DOHH2 (cell line): ENCODE measurements around the gene MACROD2.

ENCODE experiments used
- H3F3A ChIP-seq: fragments of 200-600 bp; sonication (generic), shearing (Covaris generic); 2 replicates; pipeline ENCODE4 v1.6.0; 2016; ENCODE audit warnings: antibody characterized with exemption, mild to moderate bottlenecking; ENCODE audit not compliant: control insufficient read depth, insufficient read depth
- H3K27ac ChIP-seq: fragments of 200-600 bp; sonication (generic); 2 replicates; pipeline ENCODE4 v1.5.1; 2014; ENCODE audit warnings: low read depth, mild to moderate bottlenecking, low read length, moderate library complexity
- H3K27me3 ChIP-seq: fragments of 200-600 bp; sonication (generic); 2 replicates; pipeline ENCODE4 v1.6.1; 2014; ENCODE audit warnings: mild to moderate bottlenecking, low read length, mixed read lengths; ENCODE audit not compliant: control insufficient read depth
- H3K36me3 ChIP-seq: fragments of 200-600 bp; sonication (generic); 2 replicates; pipeline ENCODE4 v1.6.1; 2014; ENCODE audit warnings: mild to moderate bottlenecking, low read length, moderate library complexity, mixed read lengths; ENCODE audit not compliant: control insufficient read depth
- H3K4me1 ChIP-seq: fragments of 200-600 bp; sonication (generic); 2 replicates; pipeline ENCODE4 v1.6.1; 2014; ENCODE audit warnings: mild to moderate bottlenecking, low read length, mixed read lengths; ENCODE audit not compliant: control insufficient read depth
- H3K4me2 ChIP-seq: fragments of 200-600 bp; sonication (generic); 2 replicates; pipeline ENCODE4 v1.6.0; 2014; ENCODE audit warnings: mild to moderate bottlenecking, low read length, moderate library complexity
- H3K4me3 ChIP-seq: fragments of 200-600 bp; sonication (generic); 2 replicates; pipeline ENCODE4 v1.5.1; 2014; ENCODE audit warnings: mild to moderate bottlenecking, low read length, mixed read lengths
- H3K79me2 ChIP-seq: fragments of 200-600 bp; sonication (generic); 2 replicates; pipeline ENCODE4 v1.6.1; 2014; ENCODE audit warnings: mild to moderate bottlenecking, low read length, mixed read lengths; ENCODE audit not compliant: control insufficient read depth
- H3K9me2 ChIP-seq: fragments of 200-600 bp; sonication (generic); replicated peaks from 2 replicates; pipeline ENCODE4 v1.6.1; 2014; ENCODE audit warnings: mild to moderate bottlenecking, low read length, mixed read lengths; ENCODE audit not compliant: control insufficient read depth
- H3K9me3 ChIP-seq: fragments of 200-600 bp; sonication (generic); 2 replicates; pipeline ENCODE4 v1.6.1; 2014; ENCODE audit warnings: antibody characterized with exemption, low read length, mixed read lengths; ENCODE audit not compliant: control insufficient read depth, insufficient read depth
- H4K20me1 ChIP-seq: fragments of 200-600 bp; sonication (generic); 2 replicates; pipeline ENCODE4 v1.6.0; 2014; ENCODE audit warnings: low read depth, mild to moderate bottlenecking, antibody characterized with exemption, low read length, moderate library complexity; ENCODE audit not compliant: control insufficient read depth, insufficient read depth
- EZH2phosphoT487 ChIP-seq: fragments of 200-600 bp; sonication (generic); IDR thresholded peaks from 2 replicates; pipeline ENCODE4 v1.6.1; 2017; ENCODE audit warnings: borderline replicate concordance, mild to moderate bottlenecking, antibody characterized with exemption, low read length, moderate library complexity, mixed read lengths
- TF ChIP-seq, protein P1 (sequence below): fragments of 200-600 bp; sonication (generic); IDR thresholded peaks from one replicate; pipeline ENCODE4 v1.5.1; 2014; ENCODE audit warnings: antibody characterized with exemption, mild to moderate bottlenecking, low read depth, low read length; ENCODE audit not compliant: poor library complexity, severe bottlenecking

Gene MACROD2

DNA sequence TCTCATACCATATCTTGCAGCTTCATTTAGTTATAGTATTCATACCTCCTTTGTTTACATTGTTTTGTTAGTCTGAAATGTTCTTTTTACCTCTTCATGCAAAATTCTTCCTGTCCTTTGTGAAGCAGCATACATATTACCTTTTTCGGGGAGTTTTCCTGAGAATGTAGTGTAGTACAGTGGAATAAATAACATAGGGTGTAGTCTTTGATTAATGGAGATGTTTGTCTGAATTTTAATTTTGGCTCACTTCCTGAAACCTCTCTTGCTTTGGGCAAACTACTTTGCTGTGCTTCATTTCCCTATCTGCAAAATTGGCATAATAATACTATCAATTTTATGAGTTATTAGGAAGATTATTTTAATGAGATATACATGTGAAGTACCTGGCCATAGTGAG is 5.6 kb downstream of the MACROD2 start:
- Histone ChIP-seq H3K27ac (no peak overlapping the region), H4K20me1 (no peaks in the 10 kb centered on the region), H3K4me3 (no peak overlapping the region), H3K4me1 (no peaks in the 10 kb centered on the region), H3K9me2 (no peaks in the 10 kb centered on the region), H3K4me2 (no peak overlapping the region), H3K9me3 (no peaks in the 10 kb centered on the region), H3K27me3 (no peaks in the 10 kb centered on the region), H3K36me3 (no peaks in the 10 kb centered on the region), H3F3A (no peaks in the 10 kb centered on the region), H3K79me2 (no peaks in the 10 kb centered on the region)
- TF ChIP-seq EZH2phosphoT487 = no peak
- TF ChIP-seq, protein P1, sequence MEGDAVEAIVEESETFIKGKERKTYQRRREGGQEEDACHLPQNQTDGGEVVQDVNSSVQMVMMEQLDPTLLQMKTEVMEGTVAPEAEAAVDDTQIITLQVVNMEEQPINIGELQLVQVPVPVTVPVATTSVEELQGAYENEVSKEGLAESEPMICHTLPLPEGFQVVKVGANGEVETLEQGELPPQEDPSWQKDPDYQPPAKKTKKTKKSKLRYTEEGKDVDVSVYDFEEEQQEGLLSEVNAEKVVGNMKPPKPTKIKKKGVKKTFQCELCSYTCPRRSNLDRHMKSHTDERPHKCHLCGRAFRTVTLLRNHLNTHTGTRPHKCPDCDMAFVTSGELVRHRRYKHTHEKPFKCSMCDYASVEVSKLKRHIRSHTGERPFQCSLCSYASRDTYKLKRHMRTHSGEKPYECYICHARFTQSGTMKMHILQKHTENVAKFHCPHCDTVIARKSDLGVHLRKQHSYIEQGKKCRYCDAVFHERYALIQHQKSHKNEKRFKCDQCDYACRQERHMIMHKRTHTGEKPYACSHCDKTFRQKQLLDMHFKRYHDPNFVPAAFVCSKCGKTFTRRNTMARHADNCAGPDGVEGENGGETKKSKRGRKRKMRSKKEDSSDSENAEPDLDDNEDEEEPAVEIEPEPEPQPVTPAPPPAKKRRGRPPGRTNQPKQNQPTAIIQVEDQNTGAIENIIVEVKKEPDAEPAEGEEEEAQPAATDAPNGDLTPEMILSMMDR = no peak

DNA sequence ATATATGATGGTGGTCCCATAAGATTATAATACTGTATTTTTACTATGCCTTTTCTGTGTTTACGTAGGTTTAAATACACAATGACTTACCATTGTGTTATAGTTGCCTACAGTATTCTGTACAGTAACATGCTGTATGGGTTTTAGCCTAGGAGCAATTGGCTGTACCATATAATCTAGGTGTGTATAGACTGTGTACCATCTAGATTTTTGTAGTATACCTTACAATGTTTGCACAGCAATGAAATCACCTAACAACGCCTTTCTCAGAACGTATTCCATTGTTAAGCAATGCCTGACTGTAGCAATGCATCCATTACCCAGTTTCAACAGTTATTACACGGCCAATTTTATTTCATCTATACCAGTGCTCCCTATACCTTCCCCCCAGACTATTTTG is 10.7 kb downstream of the MACROD2 start:
- no peak for TF ChIP-seq EZH2phosphoT487
- TF ChIP-seq, protein P1 = no peak
- H3K27me3 ChIP-seq = no peaks in the 10 kb centered on the region
- no peaks in the 10 kb centered on the region for H4K20me1 ChIP-seq
- H3K27ac ChIP-seq = no peak overlapping the region
- no peaks in the 10 kb centered on the region for H3K79me2 ChIP-seq
- H3K4me2 ChIP-seq = no peak overlapping the region
- H3K9me3 ChIP-seq = no peaks in the 10 kb centered on the region
- no peaks in the 10 kb centered on the region for H3F3A ChIP-seq
- H3K4me3 ChIP-seq = no peak overlapping the region
- no peaks in the 10 kb centered on the region for H3K4me1 ChIP-seq
- no peaks in the 10 kb centered on the region for H3K9me2 ChIP-seq
- H3K36me3 ChIP-seq = no peaks in the 10 kb centered on the region

DNA sequence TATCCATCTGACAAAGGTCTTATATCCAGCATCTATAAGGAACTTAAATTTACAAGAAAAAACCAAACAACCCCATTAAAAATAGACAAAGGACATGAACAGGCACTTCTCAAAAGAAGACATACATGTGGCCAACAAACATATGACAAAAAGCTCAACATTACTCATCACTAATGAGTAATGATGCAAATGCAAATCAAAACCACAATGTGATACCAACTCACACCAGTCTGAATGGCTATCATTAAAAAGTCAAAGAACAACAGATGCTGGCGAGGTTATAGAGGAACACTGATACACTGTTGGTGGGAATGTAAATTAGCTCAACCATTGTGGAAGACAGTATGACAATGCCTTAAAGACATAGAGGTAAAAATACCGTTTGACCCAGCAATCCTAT is 13.9 kb downstream of the MACROD2 start:
- TF ChIP-seq, protein P1 = no peak
- no peak for TF ChIP-seq EZH2phosphoT487
- H3K9me3 ChIP-seq = no peaks in the 10 kb centered on the region
- no peaks in the 10 kb centered on the region for H3K79me2 ChIP-seq

DNA sequence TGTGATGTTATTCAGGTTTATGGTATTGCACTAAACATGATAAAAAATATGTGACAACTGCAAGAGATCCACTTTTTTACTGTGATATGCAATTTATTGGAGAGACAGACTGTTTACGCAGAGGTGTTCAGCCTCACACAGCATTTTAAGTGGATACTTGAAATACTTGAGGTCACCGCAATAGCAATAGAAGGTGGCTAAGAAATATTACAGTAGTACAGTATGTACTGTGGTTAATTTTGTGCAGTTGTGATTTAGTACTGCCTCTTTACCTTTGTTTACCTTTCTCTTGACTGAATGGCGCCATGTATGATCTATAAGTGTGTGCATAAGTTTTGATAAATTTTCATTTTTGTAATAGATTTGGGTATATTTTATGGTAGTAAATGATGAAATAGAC is 17.4 kb downstream of the MACROD2 start:
- Histone ChIP-seq H3K9me3 (no peaks in the 10 kb centered on the region), H3F3A (no peaks in the 10 kb centered on the region), H3K4me2 (no peak overlapping the region), H3K79me2 (no peaks in the 10 kb centered on the region), H3K9me2 (no peaks in the 10 kb centered on the region), H4K20me1 (no peaks in the 10 kb centered on the region), H3K27me3 (no peaks in the 10 kb centered on the region), H3K36me3 (no peaks in the 10 kb centered on the region), H3K27ac (no peak overlapping the region), H3K4me3 (no peak overlapping the region), H3K4me1 (no peaks in the 10 kb centered on the region)
- TF ChIP-seq, protein P1 = no peak
- TF ChIP-seq EZH2phosphoT487 = no peak

More for the DNA sequence above, 13.9 kb downstream of the MACROD2 start:
- Histone ChIP-seq H3K36me3 (no peaks in the 10 kb centered on the region), H4K20me1 (no peaks in the 10 kb centered on the region), H3K27me3 (no peaks in the 10 kb centered on the region), H3K4me3 (no peak overlapping the region), H3K27ac (no peak overlapping the region), H3K4me1 (no peaks in the 10 kb centered on the region), H3F3A (no peaks in the 10 kb centered on the region), H3K4me2 (no peak overlapping the region), H3K9me2 (no peaks in the 10 kb centered on the region)
